Keratinocyte (primary cell): Measurements from ENCODE around the gene SENP7. TPM values are rescaled to one million over a fixed set of nuclear protein-coding genes. Genes with fewer than 3 reads are reported as not detected.

Source experiments
- DNase-seq: peaks from one replicate; pipeline ENCODE4 v3.0.0-alpha.2; 2011; ENCODE audit warnings: low read depth, missing footprints, low spot score
- FAIRE-seq: peaks from 2 replicates; lab custom pipeline; 2011; peaks lifted over from hg19 to GRCh38; lab: Jason Lieb, UNC
- H2AFZ ChIP-seq: 2 replicates; pipeline ENCODE4 v1.6.0; 2012; ENCODE audit warnings: low read length, control low read depth, inconsistent platforms; ENCODE audit not compliant: control insufficient read depth
- H3K27ac ChIP-seq: 2 replicates; pipeline ENCODE4 v1.5.1; 2011; ENCODE audit warnings: low read length; ENCODE audit not compliant: control insufficient read depth, insufficient read depth
- H3K27me3 ChIP-seq: 3 replicates; pipeline ENCODE4 v1.6.0; 2011; ENCODE audit warnings: low read length; ENCODE audit not compliant: control insufficient read depth, insufficient read depth; ENCODE audit errors: extremely low read depth
- H3K36me3 ChIP-seq, 2 experiments: 2 replicates in 1 of 2; 3 replicates in 1 of 2; pipeline ENCODE4 v1.5.1; 2011; ENCODE audit warnings: low read length in 2 of 2, mild to moderate bottlenecking in 1 of 2; ENCODE audit not compliant: control insufficient read depth in 2 of 2, insufficient read depth in 2 of 2; ENCODE audit errors: extremely low read depth in 1 of 2
- H3K4me1 ChIP-seq: 3 replicates; pipeline ENCODE4 v1.5.1; 2011; ENCODE audit warnings: low read length; ENCODE audit not compliant: control insufficient read depth, insufficient read depth; ENCODE audit errors: extremely low read depth
- H3K4me2 ChIP-seq: 3 replicates; pipeline ENCODE4 v1.6.0; 2011; ENCODE audit warnings: low read depth, low read length; ENCODE audit not compliant: control insufficient read depth, insufficient read depth; ENCODE audit errors: extremely low read depth
- H3K4me3 ChIP-seq, 3 experiments: fragments of 200-600 bp in 1 of 3; sonication (generic) in 1 of 3; 2 replicates in 2 of 3; 3 replicates in 1 of 3; pipeline ENCODE4 v1.5.1; 2011 to 2016; ENCODE audit warnings: low read length in 3 of 3, mild to moderate bottlenecking in 3 of 3, control low read depth in 2 of 3, inconsistent platforms in 1 of 3, low read depth in 1 of 3, mixed read lengths in 1 of 3, mixed run types in 1 of 3, moderate library complexity in 1 of 3; ENCODE audit not compliant: control insufficient read depth in 2 of 3, insufficient read depth in 2 of 3; ENCODE audit errors: extremely low read depth in 1 of 3
- H3K79me2 ChIP-seq: 2 replicates; pipeline ENCODE4 v1.6.0; 2012; ENCODE audit warnings: low read length; ENCODE audit not compliant: control insufficient read depth, insufficient read depth
- H3K9ac ChIP-seq: 3 replicates; pipeline ENCODE4 v1.6.0; 2011; ENCODE audit warnings: low read length; ENCODE audit not compliant: control insufficient read depth, insufficient read depth; ENCODE audit errors: extremely low read depth
- H3K9me1 ChIP-seq: 3 replicates; pipeline ENCODE4 v1.6.0; 2011; ENCODE audit warnings: low read length; ENCODE audit not compliant: control insufficient read depth, insufficient read depth; ENCODE audit errors: extremely low read depth
- H3K9me3 ChIP-seq: 2 replicates; pipeline ENCODE4 v1.5.1; 2012; ENCODE audit warnings: low read depth, low read length; ENCODE audit not compliant: control insufficient read depth
- H4K20me1 ChIP-seq: 3 replicates; pipeline ENCODE4 v1.6.0; 2011; ENCODE audit warnings: low read length; ENCODE audit not compliant: control insufficient read depth, insufficient read depth; ENCODE audit errors: extremely low read depth
- EZH2 ChIP-seq: IDR thresholded peaks from one replicate; pipeline ENCODE4 v1.6.1; 2012; ENCODE audit warnings: inconsistent platforms, mild to moderate bottlenecking, low read length, moderate library complexity
- dilution Hi-C: fragments of 300-500 bp; cut with MboI; formaldehyde crosslinking; loops from one replicate; pipeline ENCODE4 v1.7.0; 2020; ENCODE audit warnings: low sequenced_read_pairs; ENCODE audit not compliant: extremely low pct_ligation_motif_present
- polyA plus RNA-seq, 5 experiments: library from polyadenylated mRNA; depleted of rRNA in 3 of 5; stranded (reverse) in 3 of 5; stranded (forward) in 1 of 5; unstranded in 1 of 5; fragments of >200 nt; gene quantifications; 1 replicate in 1 of 5; 2 replicates in 3 of 5; 3 replicates in 1 of 5; pipeline versions ENCODE4 v1.2.1 to v1.2.3, GENCODE V29; 2011 to 2012; ENCODE audit warnings: missing spikeins in 2 of 5, low read depth in 1 of 5, low replicate concordance in 1 of 5
- TF ChIP-seq, protein P1 (sequence below), 3 experiments: IDR thresholded peaks in 1 of 3; conservative IDR thresholded peaks in 1 of 3; optimal IDR thresholded peaks in 1 of 3; 2 replicates in 2 of 3; 3 replicates in 1 of 3; pipeline versions ENCODE3 to v1.5.1; 2011; ENCODE audit warnings: low read length in 3 of 3, mild to moderate bottlenecking in 3 of 3, moderate library complexity in 2 of 3, control low read depth in 1 of 3, inconsistent platforms in 1 of 3; ENCODE audit not compliant: insufficient read depth in 2 of 3; ENCODE audit errors: extremely low read depth in 1 of 3

SENP7 gene
- polyA plus RNA-seq, 1 donor (not counting 4 experiments of a cell fraction or from before 2014, with no cell fraction given): 7.4 TPM

DNA sequence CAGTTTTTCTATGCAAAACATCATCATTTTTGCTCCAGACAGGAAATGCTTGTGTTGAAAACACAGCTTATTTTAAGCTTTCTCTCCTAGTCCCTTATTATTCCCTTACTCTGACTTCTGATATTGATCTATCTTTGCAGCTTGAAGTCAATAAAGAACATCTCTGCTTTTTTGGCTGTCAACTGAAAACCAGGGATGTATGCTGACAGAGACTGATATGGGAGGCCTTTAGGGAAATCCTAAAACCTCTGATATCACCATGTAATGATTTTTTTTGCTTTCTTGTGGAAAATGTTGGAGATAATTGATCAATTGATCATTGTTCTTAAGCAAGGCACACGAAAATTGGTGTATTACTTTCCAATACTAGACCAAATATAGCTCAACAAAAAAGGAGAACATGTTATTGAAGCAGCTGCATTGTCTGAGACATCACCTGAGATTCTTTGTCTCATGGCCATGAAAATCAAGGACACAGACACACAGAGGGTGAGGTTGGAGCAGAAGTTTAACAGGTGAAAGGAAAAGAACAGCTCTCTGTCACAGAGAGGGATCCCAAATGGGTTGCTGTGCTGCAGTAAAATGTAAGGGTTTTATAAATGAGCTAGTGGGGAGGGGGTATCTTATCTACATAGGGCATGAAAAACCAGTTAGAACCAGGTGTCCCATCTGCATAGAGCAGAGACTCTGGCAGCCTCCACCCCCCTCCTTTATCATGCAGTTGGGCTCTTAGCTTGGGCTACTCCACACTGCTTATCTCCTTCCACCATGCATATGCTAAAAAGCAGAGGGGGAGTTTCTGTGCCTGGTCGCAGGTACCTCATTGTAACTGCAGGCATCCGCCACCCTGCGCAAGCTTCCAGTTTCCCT is 17.0 kb upstream of the SENP7 start:
- Histone ChIP-seq H3K36me3 (no peaks in the 10 kb centered on the region), H3K9me3 (no peaks in the 10 kb centered on the region), H3K9me1 (no peaks in the 10 kb centered on the region), H3K27me3 (no peaks in the 10 kb centered on the region), H3K27ac (no peak overlapping the region), H3K9ac (no peak overlapping the region), H3K4me2 (no peak overlapping the region), H2AFZ (no peak overlapping the region), H3K79me2 (no peaks in the 10 kb centered on the region), H4K20me1 (no peaks in the 10 kb centered on the region), H3K4me1 (peaks cover 18% of the 10 kb centered on the region), H3K4me3 (no peak overlapping the region)
- DNase-seq (no peak), FAIRE-seq (peak; percentile 32)
- TF ChIP-seq, protein P1, sequence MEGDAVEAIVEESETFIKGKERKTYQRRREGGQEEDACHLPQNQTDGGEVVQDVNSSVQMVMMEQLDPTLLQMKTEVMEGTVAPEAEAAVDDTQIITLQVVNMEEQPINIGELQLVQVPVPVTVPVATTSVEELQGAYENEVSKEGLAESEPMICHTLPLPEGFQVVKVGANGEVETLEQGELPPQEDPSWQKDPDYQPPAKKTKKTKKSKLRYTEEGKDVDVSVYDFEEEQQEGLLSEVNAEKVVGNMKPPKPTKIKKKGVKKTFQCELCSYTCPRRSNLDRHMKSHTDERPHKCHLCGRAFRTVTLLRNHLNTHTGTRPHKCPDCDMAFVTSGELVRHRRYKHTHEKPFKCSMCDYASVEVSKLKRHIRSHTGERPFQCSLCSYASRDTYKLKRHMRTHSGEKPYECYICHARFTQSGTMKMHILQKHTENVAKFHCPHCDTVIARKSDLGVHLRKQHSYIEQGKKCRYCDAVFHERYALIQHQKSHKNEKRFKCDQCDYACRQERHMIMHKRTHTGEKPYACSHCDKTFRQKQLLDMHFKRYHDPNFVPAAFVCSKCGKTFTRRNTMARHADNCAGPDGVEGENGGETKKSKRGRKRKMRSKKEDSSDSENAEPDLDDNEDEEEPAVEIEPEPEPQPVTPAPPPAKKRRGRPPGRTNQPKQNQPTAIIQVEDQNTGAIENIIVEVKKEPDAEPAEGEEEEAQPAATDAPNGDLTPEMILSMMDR (optimal IDR thresholded peaks at IDR 0.05 in 1 of 3, IDR thresholded peaks at IDR 0.05 in 1 of 3, conservative IDR thresholded peaks at IDR 0.05 in 1 of 3; ENCODE audit: extremely low read depth in 1 of 3, insufficient read depth in 2 of 3, low read length in 3 of 3): no peak
- TF ChIP-seq EZH2: no peak
- dilution Hi-C loops: no loop called here

DNA sequence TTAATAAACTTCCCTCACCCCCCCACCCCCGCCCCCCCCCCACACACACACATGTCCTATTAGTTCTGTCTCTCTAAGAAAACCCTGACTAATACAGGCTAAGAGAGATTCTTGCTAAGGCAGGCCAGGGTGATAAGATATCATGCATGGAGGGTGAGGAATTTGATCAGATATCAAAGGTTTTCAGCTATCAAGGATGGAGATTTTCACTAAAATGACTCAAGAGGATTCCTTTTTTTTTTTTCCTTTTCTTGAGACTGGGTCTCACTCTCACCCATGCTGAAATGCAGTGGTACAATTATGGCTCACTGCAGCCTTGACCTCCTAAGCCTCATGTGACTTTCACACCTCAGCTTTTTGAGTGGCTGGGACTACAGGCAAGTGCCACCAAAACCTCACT is 14.9 kb upstream of the SENP7 start:
- H3K4me1 ChIP-seq: peaks cover 9% of the 10 kb centered on the region
- H3K9me1 ChIP-seq: no peaks in the 10 kb centered on the region
- H3K4me2 ChIP-seq: no peak overlapping the region
- no peaks in the 10 kb centered on the region for H3K79me2 ChIP-seq
- dilution Hi-C loops: no loop called here
- H3K27me3 ChIP-seq: no peaks in the 10 kb centered on the region
- H3K27ac ChIP-seq: no peak overlapping the region
- DNase-seq (no peak), FAIRE-seq (no peak)
- TF ChIP-seq EZH2: no peak
- TF ChIP-seq, protein P1 (optimal IDR thresholded peaks at IDR 0.05 in 1 of 3, IDR thresholded peaks at IDR 0.05 in 1 of 3, conservative IDR thresholded peaks at IDR 0.05 in 1 of 3; ENCODE audit: extremely low read depth in 1 of 3, insufficient read depth in 2 of 3, low read length in 3 of 3): no peak
- no peaks in the 10 kb centered on the region for H3K36me3 ChIP-seq
- no peak overlapping the region for H2AFZ ChIP-seq
- H3K4me3 ChIP-seq: no peak overlapping the region
- H3K9me3 ChIP-seq: no peaks in the 10 kb centered on the region
- no peak overlapping the region for H3K9ac ChIP-seq
- H4K20me1 ChIP-seq: no peaks in the 10 kb centered on the region
